ENCODE measurements around the gene TAF4B.

GRCh38 chr18:26335571-26336487 lies 109.6 kb downstream of the TAF4B start:
- TF ChIP-seq POLR2A (IDR thresholded peaks at IDR 0.05; ENCODE audit: low read length) = no peak
- no peak for TF ChIP-seq GATA1 (IDR thresholded peaks at IDR 0.05; ENCODE audit: low read depth, low read length)
